Measurements from ENCODE around the gene CALR. TPM values are rescaled to one million over a fixed set of nuclear protein-coding genes. Genes with fewer than 3 reads are reported as not detected.

CALR gene
- total RNA-seq, 1 donor from 2014 or later, result 2,193 TPM

GRCh38 chr19:12918253-12918652 lies 20.2 kb upstream of the CALR start:
- no peak overlapping the region for H3K9ac ChIP-seq (ENCODE audit: low read length)
- no peak overlapping the region for H3K4me2 ChIP-seq (ENCODE audit: low read length)
- DNase-seq (ENCODE audit: low read depth) (no peak), FAIRE-seq (no peak)
- H3K9me3 ChIP-seq (ENCODE audit: insufficient read depth, low read depth, low read length), result no peaks in the 10 kb centered on the region
- H3K79me2 ChIP-seq (ENCODE audit: insufficient read depth, low read length), result no peaks in the 10 kb centered on the region
- peaks cover 4% of the 10 kb centered on the region for H3K4me1 ChIP-seq (ENCODE audit: insufficient read depth, low read length)
- H3K4me1 Mint-ChIP-seq (ENCODE audit: low read depth, unreplicated experiment), result peaks cover 4% of the 10 kb centered on the region
- no peak overlapping the region for H3K27ac Mint-ChIP-seq (ENCODE audit: unreplicated experiment)
- H3K4me3 ChIP-seq (ENCODE audit: insufficient read depth, low read depth, low read length), result no peak overlapping the region
- H3K27me3 ChIP-seq (ENCODE audit: insufficient read depth, low read length), result no peaks in the 10 kb centered on the region
- no peak for TF ChIP-seq EZH2 (IDR thresholded peaks at IDR 0.05; ENCODE audit: insufficient read depth, low read length)
- TF ChIP-seq, protein P1, sequence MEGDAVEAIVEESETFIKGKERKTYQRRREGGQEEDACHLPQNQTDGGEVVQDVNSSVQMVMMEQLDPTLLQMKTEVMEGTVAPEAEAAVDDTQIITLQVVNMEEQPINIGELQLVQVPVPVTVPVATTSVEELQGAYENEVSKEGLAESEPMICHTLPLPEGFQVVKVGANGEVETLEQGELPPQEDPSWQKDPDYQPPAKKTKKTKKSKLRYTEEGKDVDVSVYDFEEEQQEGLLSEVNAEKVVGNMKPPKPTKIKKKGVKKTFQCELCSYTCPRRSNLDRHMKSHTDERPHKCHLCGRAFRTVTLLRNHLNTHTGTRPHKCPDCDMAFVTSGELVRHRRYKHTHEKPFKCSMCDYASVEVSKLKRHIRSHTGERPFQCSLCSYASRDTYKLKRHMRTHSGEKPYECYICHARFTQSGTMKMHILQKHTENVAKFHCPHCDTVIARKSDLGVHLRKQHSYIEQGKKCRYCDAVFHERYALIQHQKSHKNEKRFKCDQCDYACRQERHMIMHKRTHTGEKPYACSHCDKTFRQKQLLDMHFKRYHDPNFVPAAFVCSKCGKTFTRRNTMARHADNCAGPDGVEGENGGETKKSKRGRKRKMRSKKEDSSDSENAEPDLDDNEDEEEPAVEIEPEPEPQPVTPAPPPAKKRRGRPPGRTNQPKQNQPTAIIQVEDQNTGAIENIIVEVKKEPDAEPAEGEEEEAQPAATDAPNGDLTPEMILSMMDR (IDR thresholded peaks at IDR 0.05; ENCODE audit: insufficient read depth, low read depth, low read length), result no peak
- H3K27ac ChIP-seq (ENCODE audit: low read depth, low read length), result no peak overlapping the region
- peaks cover 5% of the 10 kb centered on the region for H3K36me3 ChIP-seq (ENCODE audit: insufficient read depth, low read length)
- H4K20me1 ChIP-seq (ENCODE audit: insufficient read depth, low read length), result no peaks in the 10 kb centered on the region
- H3K9me3 Mint-ChIP-seq (ENCODE audit: unreplicated experiment), result no peaks in the 10 kb centered on the region
- peaks cover 6% of the 10 kb centered on the region for H3K36me3 Mint-ChIP-seq (ENCODE audit: low read depth, unreplicated experiment)
- H2AFZ ChIP-seq (ENCODE audit: low read depth, low read length), result no peak overlapping the region
- peaks cover 3% of the 10 kb centered on the region for H3K27me3 Mint-ChIP-seq (ENCODE audit: low read depth, unreplicated experiment)
- no peak overlapping the region for H3K4me3 Mint-ChIP-seq (ENCODE audit: unreplicated experiment)

- Mint-ChIP-seq H3K27me3 (ENCODE audit: low read depth, unreplicated experiment) (no peaks in the 10 kb centered on the region), H3K36me3 (ENCODE audit: low read depth, unreplicated experiment) (peaks cover 15% of the 10 kb centered on the region), H3K27ac (ENCODE audit: unreplicated experiment) (no peak overlapping the region), H3K4me1 (ENCODE audit: low read depth, unreplicated experiment) (peaks cover 2% of the 10 kb centered on the region), H3K9me3 (ENCODE audit: unreplicated experiment) (no peaks in the 10 kb centered on the region), H3K4me3 (ENCODE audit: unreplicated experiment) (no peak overlapping the region)
- DNase-seq (ENCODE audit: low read depth) (no peak), FAIRE-seq (no peak)
- Histone ChIP-seq H3K9me3 (ENCODE audit: insufficient read depth, low read depth, low read length) (no peaks in the 10 kb centered on the region), H3K27me3 (ENCODE audit: insufficient read depth, low read length) (no peaks in the 10 kb centered on the region), H4K20me1 (ENCODE audit: insufficient read depth, low read length) (no peaks in the 10 kb centered on the region), H3K4me1 (ENCODE audit: insufficient read depth, low read length) (peaks cover 3% of the 10 kb centered on the region), H3K9ac (ENCODE audit: low read length) (no peak overlapping the region), H3K4me2 (ENCODE audit: low read length) (no peak overlapping the region), H3K4me3 (ENCODE audit: insufficient read depth, low read depth, low read length) (no peak overlapping the region), H3K79me2 (ENCODE audit: insufficient read depth, low read length) (no peaks in the 10 kb centered on the region), H3K36me3 (ENCODE audit: insufficient read depth, low read length) (peaks cover 20% of the 10 kb centered on the region), H3K27ac (ENCODE audit: low read depth, low read length) (no peak overlapping the region), H2AFZ (ENCODE audit: low read depth, low read length) (no peak overlapping the region)
- no peak for TF ChIP-seq EZH2 (IDR thresholded peaks at IDR 0.05; ENCODE audit: insufficient read depth, low read length)
- TF ChIP-seq, protein P1 (IDR thresholded peaks at IDR 0.05; ENCODE audit: insufficient read depth, low read depth, low read length), result no peak
Measured at GRCh38 chr19:12921047-12921446, 17.4 kb upstream of the CALR start.

DNA sequence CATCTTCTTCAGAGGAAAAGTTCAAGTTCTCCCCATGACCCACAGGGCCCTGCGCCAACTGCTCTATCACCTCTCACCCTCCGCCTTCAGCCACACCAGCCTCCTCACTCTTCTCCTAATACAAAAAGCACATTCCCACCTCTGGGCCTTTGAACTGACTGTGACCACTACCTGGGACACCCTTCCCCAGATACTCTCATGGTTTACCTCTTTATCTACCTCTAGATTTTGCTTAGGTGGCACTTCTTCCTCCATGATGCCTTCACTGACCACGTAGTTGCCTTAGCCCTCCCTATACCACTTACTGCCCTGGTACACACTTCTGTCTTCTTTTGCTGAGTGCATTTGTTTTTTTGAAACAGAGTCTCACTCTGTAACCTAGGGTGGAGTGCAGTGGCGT lies 15.4 kb upstream of the CALR start:
- DNase-seq (ENCODE audit: low read depth), result no peak
- Histone ChIP-seq H2AFZ (ENCODE audit: low read depth, low read length) (no peak overlapping the region), H3K4me1 (ENCODE audit: insufficient read depth, low read length) (peaks cover 3% of the 10 kb centered on the region), H3K4me2 (ENCODE audit: low read length) (no peak overlapping the region), H3K36me3 (ENCODE audit: insufficient read depth, low read length) (peaks cover 21% of the 10 kb centered on the region), H3K27me3 (ENCODE audit: insufficient read depth, low read length) (no peaks in the 10 kb centered on the region), H3K27ac (ENCODE audit: low read depth, low read length) (no peak overlapping the region), H4K20me1 (ENCODE audit: insufficient read depth, low read length) (peaks cover 5% of the 10 kb centered on the region), H3K9me3 (ENCODE audit: insufficient read depth, low read depth, low read length) (no peaks in the 10 kb centered on the region), H3K4me3 (ENCODE audit: insufficient read depth, low read depth, low read length) (no peak overlapping the region), H3K9ac (ENCODE audit: low read length) (no peak overlapping the region), H3K79me2 (ENCODE audit: insufficient read depth, low read length) (no peaks in the 10 kb centered on the region)
- no peaks in the 10 kb centered on the region for H3K27me3 Mint-ChIP-seq (ENCODE audit: low read depth, unreplicated experiment)
- peaks cover 21% of the 10 kb centered on the region for H3K36me3 Mint-ChIP-seq (ENCODE audit: low read depth, unreplicated experiment)
- FAIRE-seq, result no peak
- H3K9me3 Mint-ChIP-seq (ENCODE audit: unreplicated experiment), result no peaks in the 10 kb centered on the region
- TF ChIP-seq, protein P1 (IDR thresholded peaks at IDR 0.05; ENCODE audit: insufficient read depth, low read depth, low read length), result no peak
- TF ChIP-seq EZH2 (IDR thresholded peaks at IDR 0.05; ENCODE audit: insufficient read depth, low read length), result no peak
- H3K27ac Mint-ChIP-seq (ENCODE audit: unreplicated experiment), result no peak overlapping the region
- peaks cover 2% of the 10 kb centered on the region for H3K4me1 Mint-ChIP-seq (ENCODE audit: low read depth, unreplicated experiment)
- H3K4me3 Mint-ChIP-seq (ENCODE audit: unreplicated experiment), result no peak overlapping the region

All from astrocyte (in vitro differentiated cells and primary cell).